22Rv1 (cell line): ENCODE measurements around the gene GABBR2.

ENCODE experiments used
- ZFX ChIP-seq: fragments of 450-650 bp; IDR thresholded peaks from 2 replicates; pipeline ENCODE4 v1.6.1; 2017; ENCODE audit warnings: antibody characterized with exemption, borderline replicate concordance
- TF ChIP-seq, protein P1 (sequence below): fragments of 450-650 bp; IDR thresholded peaks from 2 replicates; pipeline ENCODE4 v1.5.1; 2017; ENCODE audit warnings: mild to moderate bottlenecking

DNA sequence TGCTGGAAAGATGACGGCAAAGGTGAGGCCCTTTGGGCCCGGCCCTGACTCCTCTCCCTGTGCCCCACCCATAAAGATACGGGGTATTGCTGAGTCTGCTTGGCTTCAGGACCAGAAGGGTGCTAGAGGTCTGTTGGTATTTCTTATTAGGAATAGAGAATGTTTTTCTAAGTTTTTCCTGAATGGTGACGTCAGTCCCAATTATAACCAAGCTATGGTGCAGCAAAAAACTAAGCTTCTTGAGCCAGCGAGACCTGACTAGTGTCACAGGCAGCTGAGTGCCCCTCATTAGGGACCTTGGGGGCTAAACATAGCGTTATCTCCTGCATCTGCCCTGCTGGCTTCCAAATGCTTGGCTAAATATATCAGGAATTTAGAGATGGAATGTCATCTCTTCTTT is 302.3 kb downstream of the GABBR2 start:
- TF ChIP-seq, protein P1, sequence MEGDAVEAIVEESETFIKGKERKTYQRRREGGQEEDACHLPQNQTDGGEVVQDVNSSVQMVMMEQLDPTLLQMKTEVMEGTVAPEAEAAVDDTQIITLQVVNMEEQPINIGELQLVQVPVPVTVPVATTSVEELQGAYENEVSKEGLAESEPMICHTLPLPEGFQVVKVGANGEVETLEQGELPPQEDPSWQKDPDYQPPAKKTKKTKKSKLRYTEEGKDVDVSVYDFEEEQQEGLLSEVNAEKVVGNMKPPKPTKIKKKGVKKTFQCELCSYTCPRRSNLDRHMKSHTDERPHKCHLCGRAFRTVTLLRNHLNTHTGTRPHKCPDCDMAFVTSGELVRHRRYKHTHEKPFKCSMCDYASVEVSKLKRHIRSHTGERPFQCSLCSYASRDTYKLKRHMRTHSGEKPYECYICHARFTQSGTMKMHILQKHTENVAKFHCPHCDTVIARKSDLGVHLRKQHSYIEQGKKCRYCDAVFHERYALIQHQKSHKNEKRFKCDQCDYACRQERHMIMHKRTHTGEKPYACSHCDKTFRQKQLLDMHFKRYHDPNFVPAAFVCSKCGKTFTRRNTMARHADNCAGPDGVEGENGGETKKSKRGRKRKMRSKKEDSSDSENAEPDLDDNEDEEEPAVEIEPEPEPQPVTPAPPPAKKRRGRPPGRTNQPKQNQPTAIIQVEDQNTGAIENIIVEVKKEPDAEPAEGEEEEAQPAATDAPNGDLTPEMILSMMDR: no peak
- TF ChIP-seq ZFX: no peak
